HG02588 (cell line): ENCODE results near the gene ANKRD31.

ENCODE experiments used
- ATAC-seq: cut with Tn5 transposase; IDR thresholded peaks from one replicate; pipeline ENCODE4 v1.9.1; 2021; ENCODE audit warnings: mild to moderate bottlenecking, moderate library complexity; ENCODE audit not compliant: unreplicated experiment

The ANKRD31 gene

GRCh38 chr5:75043633-75044264 is 192.9 kb downstream of the ANKRD31 start:
- ATAC-seq: no peak

GRCh38 chr5:75042522-75042921 is 194.2 kb downstream of the ANKRD31 start:
- no peak for ATAC-seq

GRCh38 chr5:75040973-75041372 is 195.7 kb downstream of the ANKRD31 start:
- ATAC-seq: no peak

- no peak for ATAC-seq
Measured at GRCh38 chr5:75037106-75037505, 199.6 kb downstream of the ANKRD31 start.

GRCh38 chr5:75034137-75034739 is 202.4 kb downstream of the ANKRD31 start:
- no peak for ATAC-seq

GRCh38 chr5:75031366-75031765 is 205.3 kb downstream of the ANKRD31 start:
- no peak for ATAC-seq

- ATAC-seq: no peak
Measured at GRCh38 chr5:75028090-75028489, 208.6 kb downstream of the ANKRD31 start.

- no peak for ATAC-seq
Measured at GRCh38 chr5:75023368-75024159, 213.1 kb downstream of the ANKRD31 start.

GRCh38 chr5:75021800-75022199 is 214.9 kb downstream of the ANKRD31 start:
- no peak for ATAC-seq

GRCh38 chr5:75021219-75021618 is 215.5 kb downstream of the ANKRD31 start:
- ATAC-seq: no peak

- no peak for ATAC-seq
Measured at GRCh38 chr5:75020016-75020656, 216.5 kb downstream of the ANKRD31 start.

GRCh38 chr5:75018805-75019587 is 217.7 kb downstream of the ANKRD31 start:
- no peak for ATAC-seq
